HG03571 (cell line): ENCODE data around the gene TCF7.

Source experiments
- ATAC-seq: cut with Tn5 transposase; IDR thresholded peaks from one replicate; pipeline ENCODE4 v1.9.1; 2021; ENCODE audit not compliant: unreplicated experiment

The TCF7 gene

GRCh38 chr5:134112726-134113362, 1.6 kb upstream of the TCF7 start:
- no peak for ATAC-seq

GRCh38 chr5:134113363-134113889, 1.1 kb upstream of the TCF7 start:
- ATAC-seq: no peak

GRCh38 chr5:134114886-134115805, 665 bp downstream of the TCF7 start:
- ATAC-seq: peak; percentile 3

GRCh38 chr5:134115806-134116175, 1.3 kb downstream of the TCF7 start:
- ATAC-seq: no peak

GRCh38 chr5:134116286-134116685, 1.8 kb downstream of the TCF7 start:
- no peak for ATAC-seq

- ATAC-seq: no peak
Measured at GRCh38 chr5:134116789-134117761, 2.6 kb downstream of the TCF7 start.

GRCh38 chr5:134118212-134118835, 3.8 kb downstream of the TCF7 start:
- no peak for ATAC-seq

DNA sequence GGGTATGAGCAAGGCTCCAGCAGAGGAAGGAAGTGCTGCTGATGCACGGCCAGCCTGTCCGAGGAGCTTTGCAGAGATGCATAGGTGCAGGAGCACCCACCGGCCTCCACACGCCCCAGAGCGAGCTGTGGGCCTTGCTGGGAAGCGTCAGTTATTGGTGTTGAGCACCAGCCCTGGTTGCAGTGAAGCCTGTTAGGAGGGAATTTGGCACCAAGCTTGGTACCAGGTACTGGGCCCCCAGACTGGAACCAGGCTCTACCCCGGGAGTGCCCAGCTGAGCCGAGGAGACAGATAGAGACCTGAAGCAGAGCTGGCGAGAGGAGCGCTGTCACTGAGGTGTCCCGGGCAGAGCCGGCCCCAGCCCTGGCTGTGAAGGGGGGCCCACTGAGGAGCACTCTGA, 5.2 kb downstream of the TCF7 start:
- no peak for ATAC-seq

DNA sequence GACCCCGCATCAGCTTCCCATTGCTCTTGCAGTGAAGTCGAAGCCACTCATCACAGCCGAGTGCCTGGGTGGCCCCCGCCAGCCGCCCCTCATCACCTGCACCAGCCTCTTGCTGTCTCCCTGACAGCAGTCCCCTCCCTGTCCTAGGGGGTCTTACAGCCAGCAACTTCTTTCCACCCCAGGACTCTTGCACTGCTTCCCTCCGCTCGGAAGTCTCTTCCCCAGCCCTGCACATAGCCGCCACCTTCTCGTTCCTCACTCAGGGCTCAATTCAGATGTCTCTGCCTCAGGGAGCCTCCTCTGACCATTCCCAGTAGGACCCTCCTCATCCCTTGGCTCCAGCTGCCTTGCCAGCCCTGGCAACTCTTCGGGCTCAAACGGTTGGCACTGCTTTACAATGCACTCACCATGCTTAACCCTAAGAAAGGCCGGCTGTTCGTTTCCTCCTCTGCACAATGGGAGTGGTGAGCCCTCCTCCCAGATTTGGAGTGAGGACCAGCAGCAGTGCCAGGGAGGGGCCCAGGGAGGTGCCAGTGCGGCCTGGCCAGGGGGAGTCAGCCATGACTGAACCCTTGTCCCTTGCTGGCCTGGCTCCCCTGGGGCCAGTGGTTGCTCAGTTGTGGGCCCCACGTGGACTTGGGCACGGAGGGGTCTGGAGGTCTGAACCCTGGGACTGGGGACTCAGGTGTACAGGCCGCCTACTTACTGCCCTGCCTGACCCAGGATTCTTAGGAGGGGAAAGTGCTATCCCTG, 6.1 kb downstream of the TCF7 start:
- ATAC-seq: no peak

- no peak for ATAC-seq
Measured at GRCh38 chr5:134122530-134122929, 8.0 kb downstream of the TCF7 start.

- ATAC-seq: no peak
Measured at GRCh38 chr5:134123360-134123759, 8.9 kb downstream of the TCF7 start.

- no peak for ATAC-seq
Measured at GRCh38 chr5:134124289-134125038, 10.0 kb downstream of the TCF7 start.

DNA sequence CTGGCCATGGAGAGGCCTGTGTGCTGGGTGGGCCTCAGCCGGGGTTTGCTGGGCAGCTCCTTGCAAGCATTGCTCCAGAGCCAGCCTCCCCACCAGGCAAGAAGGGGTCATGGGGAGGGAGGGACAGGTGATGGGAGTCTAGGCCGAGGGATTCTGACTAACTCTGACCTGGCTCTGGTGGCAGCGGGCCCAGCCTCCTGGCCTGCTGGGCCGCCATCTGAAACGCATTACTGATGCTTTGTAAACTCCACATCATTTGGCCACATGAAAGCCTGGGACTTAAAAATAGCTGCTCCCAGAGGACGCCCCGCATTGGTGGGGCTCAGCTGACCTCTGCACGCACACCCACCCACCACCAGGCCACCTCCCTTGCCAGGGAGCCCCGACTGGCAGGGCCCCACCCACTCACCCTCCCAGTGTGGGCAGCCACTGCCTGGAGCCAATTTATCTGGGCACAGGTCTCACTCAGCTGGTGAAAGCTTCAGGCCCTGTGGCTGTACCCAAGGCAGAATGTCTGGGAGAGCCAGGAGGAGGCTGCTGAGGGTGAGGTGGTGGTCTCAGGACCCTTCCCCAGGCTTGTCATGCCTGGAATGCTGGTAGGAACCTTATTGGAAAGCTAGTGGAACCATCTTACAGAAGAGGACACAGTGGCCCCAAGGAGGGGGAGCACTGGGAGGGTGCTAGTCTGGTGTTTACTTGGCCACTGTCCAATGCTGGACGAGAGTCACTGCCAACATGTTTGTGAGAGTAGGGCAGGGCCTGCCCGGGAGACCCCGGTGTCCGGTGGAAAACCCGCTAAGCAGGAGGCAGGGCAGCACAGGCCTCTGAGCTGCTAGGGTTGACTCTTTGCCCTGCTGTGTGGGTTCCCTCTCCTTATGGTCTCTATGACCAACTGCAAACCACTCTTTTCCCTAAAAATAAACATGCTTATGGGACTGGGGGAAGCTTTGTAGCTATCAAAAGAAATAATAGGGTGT, 10.8 kb downstream of the TCF7 start:
- ATAC-seq: no peak

GRCh38 chr5:134127376-134127861, 12.9 kb downstream of the TCF7 start:
- peak; percentile 36 for ATAC-seq

- ATAC-seq: no peak
Measured at GRCh38 chr5:134127988-134128647, 13.6 kb downstream of the TCF7 start.

GRCh38 chr5:134128648-134128995, 14.1 kb downstream of the TCF7 start:
- no peak for ATAC-seq
